NCI-H2171 treated with DMSO at 0.1 percent for 48 hours (cell line): ENCODE data around the gene GIGYF2.
A peak's percentile ranks its signal among the peaks of the same experiment; 100 is the strongest.
"Not testable (repeated sequence)": the region's sequence is repeated elsewhere in the genome, so short reads cannot be mapped to it uniquely, and the experiment has no call there.

ENCODE experiments used
- DNase-seq: peaks from one replicate; lab custom pipeline; 2025; lab: John Stamatoyannopoulos, UW

Gene GIGYF2, protein sequence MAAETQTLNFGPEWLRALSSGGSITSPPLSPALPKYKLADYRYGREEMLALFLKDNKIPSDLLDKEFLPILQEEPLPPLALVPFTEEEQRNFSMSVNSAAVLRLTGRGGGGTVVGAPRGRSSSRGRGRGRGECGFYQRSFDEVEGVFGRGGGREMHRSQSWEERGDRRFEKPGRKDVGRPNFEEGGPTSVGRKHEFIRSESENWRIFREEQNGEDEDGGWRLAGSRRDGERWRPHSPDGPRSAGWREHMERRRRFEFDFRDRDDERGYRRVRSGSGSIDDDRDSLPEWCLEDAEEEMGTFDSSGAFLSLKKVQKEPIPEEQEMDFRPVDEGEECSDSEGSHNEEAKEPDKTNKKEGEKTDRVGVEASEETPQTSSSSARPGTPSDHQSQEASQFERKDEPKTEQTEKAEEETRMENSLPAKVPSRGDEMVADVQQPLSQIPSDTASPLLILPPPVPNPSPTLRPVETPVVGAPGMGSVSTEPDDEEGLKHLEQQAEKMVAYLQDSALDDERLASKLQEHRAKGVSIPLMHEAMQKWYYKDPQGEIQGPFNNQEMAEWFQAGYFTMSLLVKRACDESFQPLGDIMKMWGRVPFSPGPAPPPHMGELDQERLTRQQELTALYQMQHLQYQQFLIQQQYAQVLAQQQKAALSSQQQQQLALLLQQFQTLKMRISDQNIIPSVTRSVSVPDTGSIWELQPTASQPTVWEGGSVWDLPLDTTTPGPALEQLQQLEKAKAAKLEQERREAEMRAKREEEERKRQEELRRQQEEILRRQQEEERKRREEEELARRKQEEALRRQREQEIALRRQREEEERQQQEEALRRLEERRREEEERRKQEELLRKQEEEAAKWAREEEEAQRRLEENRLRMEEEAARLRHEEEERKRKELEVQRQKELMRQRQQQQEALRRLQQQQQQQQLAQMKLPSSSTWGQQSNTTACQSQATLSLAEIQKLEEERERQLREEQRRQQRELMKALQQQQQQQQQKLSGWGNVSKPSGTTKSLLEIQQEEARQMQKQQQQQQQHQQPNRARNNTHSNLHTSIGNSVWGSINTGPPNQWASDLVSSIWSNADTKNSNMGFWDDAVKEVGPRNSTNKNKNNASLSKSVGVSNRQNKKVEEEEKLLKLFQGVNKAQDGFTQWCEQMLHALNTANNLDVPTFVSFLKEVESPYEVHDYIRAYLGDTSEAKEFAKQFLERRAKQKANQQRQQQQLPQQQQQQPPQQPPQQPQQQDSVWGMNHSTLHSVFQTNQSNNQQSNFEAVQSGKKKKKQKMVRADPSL (N-terminal part only)

DNA sequence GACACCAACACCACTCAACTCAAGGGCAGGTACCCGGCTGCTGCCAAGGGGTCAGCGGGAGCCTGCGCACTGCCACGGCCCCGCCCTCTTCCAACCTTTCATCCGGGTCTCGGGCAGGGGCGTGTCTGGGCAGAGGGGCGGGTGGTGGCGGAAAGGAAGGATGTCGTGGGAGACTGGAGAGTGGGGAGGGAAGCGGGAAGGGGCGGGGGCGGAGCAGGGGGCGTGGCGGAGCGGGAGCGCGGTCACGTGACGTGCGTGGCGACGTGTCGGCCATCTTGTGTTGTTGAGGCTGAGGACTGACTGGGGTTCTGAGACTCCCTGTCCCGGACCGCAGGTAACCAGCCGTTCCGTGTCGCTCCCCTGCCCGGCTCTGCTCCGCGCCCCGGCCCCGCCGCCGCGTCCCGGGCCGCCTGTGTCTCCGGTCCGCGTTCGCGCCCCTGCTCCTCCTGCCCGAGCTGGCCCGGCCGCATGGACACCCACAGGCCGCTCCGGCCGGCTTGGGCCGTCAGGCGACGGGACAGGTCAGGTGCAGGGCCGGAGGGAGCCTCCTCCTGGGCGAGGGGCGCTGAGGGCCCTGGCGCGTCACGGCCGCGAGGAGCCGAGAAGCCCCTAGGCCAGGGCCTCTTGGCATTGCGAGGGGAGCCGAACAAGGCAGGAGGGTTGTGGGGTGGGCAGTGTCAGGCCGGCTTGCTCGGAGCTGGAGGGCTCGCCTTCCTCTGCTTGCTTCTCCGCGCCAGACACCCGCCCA is at the start of gene GIGYF2:
GIGYF2 (plus strand) TSS at position 273 of the 748 bp plus-strand sequence. CDS start 37,867 bp downstream, outside the sequence.
- peak; percentile 88 for DNase-seq

DNA sequence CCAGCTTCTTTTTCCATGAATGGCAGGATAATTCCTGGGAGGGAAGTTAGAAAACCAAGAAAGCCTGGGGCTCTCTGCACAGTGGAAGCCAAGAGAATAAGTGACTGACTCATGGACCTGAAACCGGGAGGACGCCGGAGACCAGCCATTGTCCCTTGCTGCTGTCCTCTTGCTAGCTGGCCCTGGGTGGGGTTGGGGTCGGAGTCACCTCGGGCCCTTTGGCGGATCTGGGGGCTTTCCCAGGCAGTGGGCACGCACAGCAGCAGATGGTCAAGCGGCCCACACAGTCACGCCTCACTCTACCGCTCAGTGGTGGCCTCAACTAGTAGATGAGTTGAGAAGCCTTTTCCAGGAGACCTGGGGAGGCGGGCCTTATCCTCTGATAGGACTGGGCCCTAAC is 48.1 kb upstream of the GIGYF2 start:
- DNase-seq, result no peak

DNA sequence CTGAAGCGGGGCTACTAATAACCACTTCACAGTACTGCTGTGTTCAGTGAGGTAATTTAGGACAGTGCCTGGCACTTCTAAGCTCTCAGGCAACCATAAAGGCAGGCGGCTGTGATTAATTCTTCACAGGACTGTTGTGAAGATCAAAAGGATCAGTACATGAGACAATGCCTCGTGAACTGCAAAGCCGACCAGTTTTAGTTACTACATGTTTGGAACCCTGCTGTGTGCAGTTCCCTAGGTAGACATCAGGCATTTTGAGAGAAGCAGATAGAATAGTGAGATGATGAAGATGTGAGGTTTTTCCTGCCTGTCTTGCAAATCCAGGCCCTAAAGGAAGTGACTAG is 44.7 kb upstream of the GIGYF2 start:
- DNase-seq, result peak; percentile 12

DNA sequence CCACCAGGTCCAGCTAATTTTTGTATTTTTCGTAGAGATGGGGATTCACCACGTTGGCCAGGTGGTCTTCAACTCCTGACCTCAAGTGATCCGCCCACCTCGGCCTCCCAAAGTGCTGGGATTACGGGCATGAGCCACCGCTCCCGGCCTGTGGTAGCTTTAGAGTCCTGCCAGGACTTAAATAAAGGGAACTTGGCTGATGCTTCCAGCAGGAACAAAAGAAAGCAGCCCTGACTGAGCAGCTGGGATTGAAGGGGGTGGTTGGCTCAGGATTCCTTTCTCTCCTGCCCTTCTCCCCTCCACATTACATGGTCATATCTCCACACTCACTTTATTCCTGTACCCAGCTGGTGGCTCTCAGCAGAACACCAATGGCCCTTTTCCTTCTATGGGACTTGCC is 43.7 kb upstream of the GIGYF2 start:
- DNase-seq, result no peak

- DNase-seq, result no peak
Measured at GRCh38 chr2:232655392-232655791, 41.7 kb upstream of the GIGYF2 start.

- DNase-seq, result no peak
Measured at GRCh38 chr2:232658217-232658785, 38.8 kb upstream of the GIGYF2 start.

DNA sequence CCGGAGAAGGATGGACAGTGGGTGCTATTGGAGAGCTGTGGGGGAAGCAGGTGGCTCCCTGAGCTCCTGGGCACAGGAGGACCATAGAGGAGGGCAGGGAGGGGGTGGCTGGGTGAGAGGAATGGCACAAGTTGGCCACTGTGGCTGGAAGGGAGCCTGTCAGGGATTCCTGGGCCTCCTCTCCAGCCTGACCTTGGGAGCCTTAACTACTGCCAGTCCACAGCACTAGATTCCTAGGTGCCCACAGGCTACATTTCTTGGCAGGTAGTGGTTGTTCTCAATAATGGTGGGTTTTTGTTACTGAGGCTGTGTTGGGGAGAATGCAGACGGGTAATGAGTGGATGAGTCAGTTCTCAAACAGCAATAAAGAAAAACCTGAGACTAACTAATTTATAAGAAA is 37.8 kb upstream of the GIGYF2 start:
- no peak for DNase-seq

DNA sequence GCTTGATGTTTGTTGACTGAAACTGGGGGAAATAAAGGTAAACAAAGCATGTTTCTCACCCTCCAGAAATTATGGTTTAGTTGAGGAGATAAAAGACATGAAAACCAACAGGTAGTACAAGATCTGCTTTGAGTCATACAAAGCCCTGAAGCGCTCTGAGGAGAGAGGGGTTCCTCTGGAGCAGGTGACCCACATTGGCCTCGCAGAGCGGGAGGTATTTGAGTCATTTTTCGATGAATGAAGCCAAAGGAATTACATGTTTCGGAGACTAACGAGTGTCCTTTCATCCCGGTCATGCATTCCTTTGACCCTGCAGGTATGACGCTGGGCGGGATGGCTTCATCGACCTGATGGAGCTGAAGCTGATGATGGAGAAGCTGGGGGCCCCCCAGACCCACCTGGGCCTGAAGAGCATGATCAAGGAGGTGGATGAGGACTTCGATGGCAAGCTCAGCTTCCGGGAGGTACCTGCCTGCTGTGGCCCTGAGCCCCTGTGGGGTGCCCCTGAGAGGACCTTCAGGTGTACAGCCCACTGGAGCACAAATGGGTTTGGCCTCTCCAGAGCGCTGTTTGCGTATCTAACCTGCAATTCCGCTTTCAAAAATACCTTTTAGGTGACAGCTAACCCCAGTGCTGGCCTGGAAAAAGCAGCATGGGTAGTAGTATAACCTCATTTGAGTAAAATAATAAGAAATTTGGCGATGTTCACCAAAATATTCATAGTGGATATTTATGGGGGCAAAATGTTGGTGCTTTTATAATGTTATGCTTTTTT is 34.5 kb upstream of the GIGYF2 start:
- no peak for DNase-seq

DNA sequence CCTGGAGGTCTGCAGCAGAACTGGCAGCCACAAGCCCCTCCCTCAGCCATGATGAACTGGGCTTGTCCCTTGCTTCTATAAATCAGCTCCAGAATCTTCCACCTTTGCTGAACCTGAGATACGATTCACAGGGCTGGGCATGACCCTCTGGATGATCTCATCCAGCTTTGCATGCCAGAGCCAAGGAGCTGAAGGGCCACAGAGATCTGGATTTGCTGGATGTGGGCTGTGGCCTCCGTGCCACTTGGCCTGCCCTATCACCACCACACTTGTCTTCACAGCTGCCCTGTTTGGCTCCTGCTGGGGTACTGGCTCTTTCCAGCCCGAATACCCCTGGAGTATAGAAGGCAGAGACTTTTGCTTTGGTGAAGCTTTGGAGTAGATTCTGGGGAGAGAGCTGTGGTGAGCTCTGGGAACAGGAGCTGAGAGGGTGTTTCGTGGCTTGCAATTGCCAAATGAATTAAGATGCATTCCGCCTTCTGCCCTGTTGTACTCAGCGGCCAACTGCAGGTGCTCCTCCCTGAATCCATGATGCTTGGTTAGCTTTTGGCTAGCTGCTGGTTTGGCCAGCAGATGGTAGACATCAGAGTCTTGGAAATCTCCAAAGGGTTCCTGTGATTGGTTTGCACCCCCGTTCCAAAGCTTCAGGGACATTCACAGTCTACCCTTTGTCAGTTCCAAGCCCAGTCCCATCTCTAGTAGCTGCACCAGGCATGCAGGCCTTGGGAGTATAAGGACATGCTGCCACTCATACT is 30.9 kb upstream of the GIGYF2 start:
- no peak for DNase-seq

- no peak for DNase-seq
Measured at GRCh38 chr2:232667989-232668583, 29.0 kb upstream of the GIGYF2 start.

DNA sequence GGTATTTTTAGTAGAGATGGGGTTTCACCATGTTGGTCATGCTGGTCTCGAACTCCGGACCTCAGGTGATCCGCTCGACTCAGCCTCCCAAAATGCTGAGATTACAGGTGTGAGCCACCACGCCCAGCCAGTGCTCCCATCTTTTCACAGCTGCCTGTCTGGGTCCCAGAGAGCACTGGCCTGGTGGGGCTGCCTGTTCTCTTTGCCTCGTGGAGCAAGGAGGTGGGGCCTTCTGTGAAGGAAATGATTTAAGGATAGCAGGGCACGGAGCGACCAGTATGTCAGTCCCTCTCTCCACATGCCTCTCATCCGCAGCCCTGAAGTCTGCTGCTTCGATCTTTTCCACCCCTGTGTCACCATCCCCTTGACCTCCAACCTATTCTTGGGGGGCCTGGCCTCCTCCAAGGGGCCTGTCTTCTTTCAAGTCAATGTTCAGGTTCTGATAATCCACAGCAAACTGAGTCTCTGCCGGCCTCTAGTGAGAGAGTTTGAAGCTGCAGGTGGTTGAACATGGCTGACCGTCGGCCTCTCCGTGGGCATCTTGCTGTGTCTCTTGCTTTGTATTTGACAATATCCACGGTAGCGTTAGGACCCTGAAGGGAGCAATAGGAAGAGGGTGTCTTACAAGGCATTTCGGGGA is 28.2 kb upstream of the GIGYF2 start:
- DNase-seq, result no peak

- DNase-seq, result no peak
Measured at GRCh38 chr2:232672588-232672987, 24.5 kb upstream of the GIGYF2 start.

GRCh38 chr2:232674491-232674890 is 22.6 kb upstream of the GIGYF2 start:
- DNase-seq, result no peak

- DNase-seq, result no peak
Measured at GRCh38 chr2:232675381-232675780, 21.8 kb upstream of the GIGYF2 start.

DNA sequence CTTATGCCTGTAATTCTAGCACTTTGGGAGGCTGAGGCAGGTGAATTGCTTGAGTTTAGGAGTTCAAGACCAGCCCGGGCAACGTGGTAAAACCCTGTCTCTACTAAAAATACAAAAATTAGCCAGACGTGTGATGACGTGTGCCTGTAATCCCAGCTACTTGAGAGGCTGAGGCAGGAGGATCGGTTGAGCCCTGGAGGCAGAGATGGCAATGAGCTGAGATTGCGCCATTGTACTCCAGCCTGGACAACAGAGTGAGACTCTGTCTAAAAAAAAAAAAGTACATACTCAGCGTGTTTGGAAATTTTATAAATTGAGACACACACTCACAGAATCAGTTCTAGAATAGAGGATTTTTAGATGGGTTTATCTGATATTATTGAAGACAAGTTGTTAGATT is 17.1 kb upstream of the GIGYF2 start:
- no peak for DNase-seq

GRCh38 chr2:232681527-232681926 is 15.6 kb upstream of the GIGYF2 start:
- no peak for DNase-seq

GRCh38 chr2:232683368-232683767 is 13.8 kb upstream of the GIGYF2 start:
- DNase-seq, result no peak

- DNase-seq, result not testable (repeated sequence)
Measured at GRCh38 chr2:232685391-232685790, 11.7 kb upstream of the GIGYF2 start.
